WTC11 (cell line): Measurements from ENCODE around the gene ZNF521.

Source experiments
- CREB1 ChIP-seq: sonication (generic); formaldehyde crosslinking; IDR thresholded peaks from 2 replicates; pipeline ENCODE4 v1.8.0; 2023; ENCODE audit warnings: mild to moderate bottlenecking, missing genetic modification reagents
- CTCF ChIP-seq: fragments of 200-600 bp; IDR thresholded peaks from 2 replicates; pipeline ENCODE4 v1.8.0; 2022; ENCODE audit warnings: antibody characterized with exemption
- ETV6 ChIP-seq: sonication (generic); formaldehyde crosslinking; IDR thresholded peaks from 2 replicates; pipeline ENCODE4 v1.8.1; 2022; ENCODE audit warnings: mild to moderate bottlenecking, missing genetic modification reagents
- FOXJ3 ChIP-seq: sonication (generic); formaldehyde crosslinking; IDR thresholded peaks from 2 replicates; pipeline ENCODE4 v1.9.0; 2021; ENCODE audit warnings: missing genetic modification reagents, mild to moderate bottlenecking, borderline replicate concordance
- HMGXB4 ChIP-seq: sonication (generic); formaldehyde crosslinking; IDR thresholded peaks from 2 replicates; pipeline ENCODE4 v1.8.1; 2023; ENCODE audit warnings: mild to moderate bottlenecking, moderate library complexity, missing genetic modification reagents
- IRF1 ChIP-seq: sonication (generic); formaldehyde crosslinking; IDR thresholded peaks from 2 replicates; pipeline ENCODE4 v1.8.0; 2023; ENCODE audit warnings: missing genetic modification reagents
- KAT7 ChIP-seq: sonication (generic); formaldehyde crosslinking; IDR thresholded peaks from 2 replicates; pipeline ENCODE4 v1.8.1; 2023; ENCODE audit warnings: missing genetic modification reagents, mild to moderate bottlenecking, borderline replicate concordance
- NFE2L1 ChIP-seq: sonication (generic); formaldehyde crosslinking; IDR thresholded peaks from 2 replicates; pipeline ENCODE4 v1.8.1; 2023; ENCODE audit warnings: missing genetic modification reagents
- NR2C2 ChIP-seq: sonication (generic); formaldehyde crosslinking; IDR thresholded peaks from 2 replicates; pipeline ENCODE4 v1.8.0; 2022; ENCODE audit warnings: mild to moderate bottlenecking, missing genetic modification reagents
- ZBTB21 ChIP-seq: sonication (generic); formaldehyde crosslinking; IDR thresholded peaks from 2 replicates; pipeline ENCODE4 v1.8.1; 2023; ENCODE audit warnings: mild to moderate bottlenecking, missing genetic modification reagents, borderline replicate concordance
- TF ChIP-seq, protein P1 (sequence below): sonication (generic); formaldehyde crosslinking; IDR thresholded peaks from 2 replicates; pipeline ENCODE4 v1.8.0; 2022; ENCODE audit warnings: mild to moderate bottlenecking, missing genetic modification reagents

- TF ChIP-seq CTCF, result no peak
- TF ChIP-seq HMGXB4 (CRISPR knock-in tag), result no peak
- no peak for TF ChIP-seq KAT7
- TF ChIP-seq ZBTB21 (CRISPR knock-in tag), result no peak
- no peak for TF ChIP-seq NR2C2 (CRISPR knock-in tag)
- no peak for TF ChIP-seq FOXJ3 (CRISPR knock-in tag)
- TF ChIP-seq IRF1 (CRISPR knock-in tag), result no peak
- no peak for TF ChIP-seq CREB1 (CRISPR knock-in tag)
- TF ChIP-seq, protein P1, sequence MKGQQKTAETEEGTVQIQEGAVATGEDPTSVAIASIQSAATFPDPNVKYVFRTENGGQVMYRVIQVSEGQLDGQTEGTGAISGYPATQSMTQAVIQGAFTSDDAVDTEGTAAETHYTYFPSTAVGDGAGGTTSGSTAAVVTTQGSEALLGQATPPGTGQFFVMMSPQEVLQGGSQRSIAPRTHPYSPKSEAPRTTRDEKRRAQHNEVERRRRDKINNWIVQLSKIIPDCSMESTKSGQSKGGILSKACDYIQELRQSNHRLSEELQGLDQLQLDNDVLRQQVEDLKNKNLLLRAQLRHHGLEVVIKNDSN (CRISPR knock-in tag), result no peak
- no peak for TF ChIP-seq ETV6 (CRISPR knock-in tag)
- TF ChIP-seq NFE2L1 (CRISPR knock-in tag), result no peak
Measured at GRCh38 chr18:25052511-25052921, 299.4 kb downstream of the ZNF521 start.
